ENCODE data around the gene GNL3. TPM values are rescaled to one million over a fixed set of nuclear protein-coding genes. Genes with fewer than 3 reads are reported as not detected.
"Not testable (repeated sequence)": the region's sequence is repeated elsewhere in the genome, so short reads cannot be mapped to it uniquely, and the experiment has no call there.

GNL3 gene
- total RNA-seq, 4 donors from 2014 or later: 95.8 to 184 (median 112) TPM

DNA sequence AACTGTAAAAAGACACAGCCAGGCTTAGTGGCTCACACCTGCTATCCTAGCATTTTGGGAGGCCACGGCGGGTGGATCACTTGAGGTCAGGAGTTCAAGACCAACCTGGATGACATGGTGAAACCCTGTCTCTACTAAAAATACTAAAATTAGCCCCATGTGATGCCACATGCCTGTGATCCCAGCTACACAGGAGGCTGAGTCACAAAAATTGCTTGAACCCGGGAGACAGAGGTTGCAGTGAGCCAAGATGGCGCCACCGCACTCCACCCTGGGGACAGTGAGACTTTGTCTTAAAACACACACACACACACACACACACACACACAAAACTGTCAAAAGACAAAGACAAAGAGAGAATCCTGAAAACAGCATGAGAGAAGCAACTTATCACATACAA is 38.1 kb downstream of the GNL3 start:
- H3K27me3 ChIP-seq: no peaks in the 10 kb centered on the region
- TF ChIP-seq, protein P1, sequence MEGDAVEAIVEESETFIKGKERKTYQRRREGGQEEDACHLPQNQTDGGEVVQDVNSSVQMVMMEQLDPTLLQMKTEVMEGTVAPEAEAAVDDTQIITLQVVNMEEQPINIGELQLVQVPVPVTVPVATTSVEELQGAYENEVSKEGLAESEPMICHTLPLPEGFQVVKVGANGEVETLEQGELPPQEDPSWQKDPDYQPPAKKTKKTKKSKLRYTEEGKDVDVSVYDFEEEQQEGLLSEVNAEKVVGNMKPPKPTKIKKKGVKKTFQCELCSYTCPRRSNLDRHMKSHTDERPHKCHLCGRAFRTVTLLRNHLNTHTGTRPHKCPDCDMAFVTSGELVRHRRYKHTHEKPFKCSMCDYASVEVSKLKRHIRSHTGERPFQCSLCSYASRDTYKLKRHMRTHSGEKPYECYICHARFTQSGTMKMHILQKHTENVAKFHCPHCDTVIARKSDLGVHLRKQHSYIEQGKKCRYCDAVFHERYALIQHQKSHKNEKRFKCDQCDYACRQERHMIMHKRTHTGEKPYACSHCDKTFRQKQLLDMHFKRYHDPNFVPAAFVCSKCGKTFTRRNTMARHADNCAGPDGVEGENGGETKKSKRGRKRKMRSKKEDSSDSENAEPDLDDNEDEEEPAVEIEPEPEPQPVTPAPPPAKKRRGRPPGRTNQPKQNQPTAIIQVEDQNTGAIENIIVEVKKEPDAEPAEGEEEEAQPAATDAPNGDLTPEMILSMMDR (IDR thresholded peaks at IDR 0.05): no peak
- TF ChIP-seq POLR2A (IDR thresholded peaks at IDR 0.05): no peak
- WGBS, 2 donors: 86 to 95% methylated on average over 2 to 5 of the region's 5 CpGs
- H3K4me3 ChIP-seq: no peak overlapping the region
- peaks cover 0 to 9% (median 3%) of the 10 kb centered on the region in 3 donors for H3K9me3 ChIP-seq
- no peak for DNase-seq
- H3K4me1 ChIP-seq: no peaks in the 10 kb centered on the region
- peaks cover 0 to 26% (median 0%) of the 10 kb centered on the region in 3 donors for H3K36me3 ChIP-seq
- no peak overlapping the region for H3K27ac ChIP-seq
- intact Hi-C loops (cut with DNase I): no loop called here

DNA sequence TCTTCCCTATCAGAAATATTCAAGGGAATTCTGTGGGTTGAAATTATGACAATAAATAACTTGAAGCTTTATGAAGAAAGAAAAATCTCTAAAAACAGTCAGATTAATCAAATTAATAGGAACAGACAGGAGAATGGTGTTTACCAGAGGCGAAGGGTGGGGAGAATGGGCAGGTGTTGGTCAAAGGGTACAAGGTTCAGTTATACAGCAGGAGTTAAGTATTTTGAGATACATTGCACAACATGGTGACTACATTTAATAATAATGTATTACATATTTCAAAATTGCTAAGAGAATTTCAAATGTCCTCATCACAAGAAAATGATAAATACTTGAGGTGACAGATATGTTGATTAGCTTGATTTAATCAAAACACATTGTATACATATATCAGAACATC is 38.7 kb downstream of the GNL3 start:
- Histone ChIP-seq H3K9me3 (peaks cover 0 to 14% (median 8%) of the 10 kb centered on the region in 3 donors), H3K36me3 (peaks cover 0 to 28% (median 0%) of the 10 kb centered on the region in 3 donors), H3K4me1 (no peaks in the 10 kb centered on the region), H3K4me3 (no peak overlapping the region), H3K27me3 (no peaks in the 10 kb centered on the region), H3K27ac (no peak overlapping the region)
- WGBS, 2 donors: 91 to 96% methylated on average over 1 of the region's 1 CpG
- TF ChIP-seq, protein P1 (IDR thresholded peaks at IDR 0.05): no peak
- no peak for TF ChIP-seq POLR2A (IDR thresholded peaks at IDR 0.05)
- intact Hi-C loops (cut with DNase I): no loop called here
- DNase-seq: no peak

DNA sequence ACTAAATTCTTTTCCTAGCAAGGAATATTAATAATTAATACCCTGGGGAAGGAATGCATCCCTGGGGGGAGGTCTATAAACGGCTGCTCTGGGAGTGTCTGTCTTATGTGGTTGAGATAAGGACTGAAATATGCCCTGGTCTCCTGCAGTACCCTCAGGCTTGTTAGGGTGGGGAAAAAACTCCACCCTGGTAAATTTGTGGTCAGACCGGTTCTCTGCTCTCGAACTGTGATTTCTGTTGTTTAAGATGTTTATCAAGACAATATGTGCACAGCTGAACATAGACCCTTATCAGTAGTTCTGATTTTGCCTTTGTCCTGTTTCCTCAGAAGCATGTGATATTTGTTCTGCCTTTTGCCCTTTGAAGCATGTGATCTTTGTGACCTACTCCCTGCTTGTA is 42.9 kb downstream of the GNL3 start:
- WGBS, 2 donors: 52 to 84% methylated on average over 3 of the region's 3 CpGs
- intact Hi-C loops (cut with DNase I): not testable (repeated sequence)

DNA sequence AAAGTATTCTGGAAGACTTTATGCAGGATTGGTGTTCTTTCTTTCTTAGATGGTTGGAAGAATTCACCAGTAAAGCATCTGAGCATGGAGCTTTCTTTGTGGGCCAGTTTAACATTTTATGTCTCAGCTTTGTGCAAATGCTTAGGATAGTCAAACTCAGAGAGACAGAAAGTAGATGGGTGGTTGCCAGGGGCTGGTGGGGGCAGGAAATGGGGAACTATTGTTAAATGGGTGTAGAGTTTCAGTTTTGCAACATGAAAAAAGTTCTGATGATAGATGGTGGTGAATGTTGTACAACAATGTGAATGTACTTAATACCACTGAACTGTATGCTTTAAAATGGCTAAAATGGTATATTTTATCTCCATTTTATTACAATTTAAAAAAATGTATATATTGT is 44.8 kb downstream of the GNL3 start:
- Histone ChIP-seq H3K9me3 (peaks cover 0 to 14% (median 8%) of the 10 kb centered on the region in 3 donors), H3K27ac (no peak overlapping the region), H3K36me3 (peaks cover 0 to 78% (median 9%) of the 10 kb centered on the region in 3 donors), H3K4me1 (no peaks in the 10 kb centered on the region), H3K4me3 (no peak overlapping the region), H3K27me3 (no peaks in the 10 kb centered on the region)
- no peak for DNase-seq
- TF ChIP-seq POLR2A (IDR thresholded peaks at IDR 0.05): no peak
- TF ChIP-seq, protein P1 (IDR thresholded peaks at IDR 0.05): no peak
- intact Hi-C loops (cut with DNase I): no loop called here

More for the DNA sequence above, 42.9 kb downstream of the GNL3 start:
- H3K4me3 ChIP-seq, DNase-seq, H3K4me1 ChIP-seq, H3K27me3 ChIP-seq, H3K27ac ChIP-seq: not testable (repeated sequence)
- Histone ChIP-seq H3K9me3 (peaks cover 0 to 14% (median 8%) of the 10 kb centered on the region in 3 donors), H3K36me3 (peaks cover 0 to 58% (median 5%) of the 10 kb centered on the region in 3 donors)

DNA sequence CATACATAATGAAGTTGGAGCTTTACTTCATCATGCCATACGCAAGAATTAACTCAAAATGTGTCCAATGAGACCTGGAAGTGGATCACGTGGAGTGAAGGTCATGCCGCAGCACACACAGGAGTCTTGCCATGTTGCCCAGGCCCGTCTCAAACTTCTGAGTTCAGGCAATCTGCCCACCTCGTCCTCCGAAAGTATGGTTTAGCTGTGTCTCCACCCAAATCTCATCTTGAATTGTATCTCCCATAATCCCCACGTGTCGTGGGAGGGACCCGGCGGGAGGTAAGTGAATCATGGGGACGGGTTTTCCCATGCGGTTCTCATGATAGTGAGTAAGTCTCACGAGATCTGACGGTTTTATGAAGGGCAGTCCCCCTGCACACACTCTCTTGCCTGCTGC is 45.8 kb downstream of the GNL3 start:
- H3K27ac ChIP-seq: no peak overlapping the region
- 76 to 88% methylated on average over 14 of the region's 14 CpGs for WGBS, 2 donors
- peaks cover 0 to 87% (median 9%) of the 10 kb centered on the region in 3 donors for H3K36me3 ChIP-seq
- intact Hi-C loops (cut with DNase I): no loop called here
- no peaks in the 10 kb centered on the region for H3K27me3 ChIP-seq
- DNase-seq: no peak
- peaks cover 0 to 14% (median 8%) of the 10 kb centered on the region in 3 donors for H3K9me3 ChIP-seq
- TF ChIP-seq, protein P1 (IDR thresholded peaks at IDR 0.05): no peak
- TF ChIP-seq POLR2A (IDR thresholded peaks at IDR 0.05): no peak
- H3K4me3 ChIP-seq: no peak overlapping the region
- H3K4me1 ChIP-seq: no peaks in the 10 kb centered on the region

All from esophagus squamous epithelium (tissue), 5 donors.